IPS-NIHi11 (cell line): ENCODE results near the gene C5.

Experiments
- DNase-seq: peaks from one replicate; pipeline ENCODE4 v3.0.0; 2012; ENCODE audit warnings: mixed read lengths, low spot score

C5 gene

GRCh38 chr9:120941046-120941770 lies 108.9 kb downstream of the C5 start:
- DNase-seq = no peak

GRCh38 chr9:120940573-120940972 lies 109.5 kb downstream of the C5 start:
- no peak for DNase-seq

GRCh38 chr9:120938851-120939250 lies 111.2 kb downstream of the C5 start:
- no peak for DNase-seq

GRCh38 chr9:120937596-120937995 lies 112.5 kb downstream of the C5 start:
- DNase-seq = no peak

- no peak for DNase-seq
Observed at GRCh38 chr9:120937127-120937526, 112.9 kb downstream of the C5 start.

DNA sequence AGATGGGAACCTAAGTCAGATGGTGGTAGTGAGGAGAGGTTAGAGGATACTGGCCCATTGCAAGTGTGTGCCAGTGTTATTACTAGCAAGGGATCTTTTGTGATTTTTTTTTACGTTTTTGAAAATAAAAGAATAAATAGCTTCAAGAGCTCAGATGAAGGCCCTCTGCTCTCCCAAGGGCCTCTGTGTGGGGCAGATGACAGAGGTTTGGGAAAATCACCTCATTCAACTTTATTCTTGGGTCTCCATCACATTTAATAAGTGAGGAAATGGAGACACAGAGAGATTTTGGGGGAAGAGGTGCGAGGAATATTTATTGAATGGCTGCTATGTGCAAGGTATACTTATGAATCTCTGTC lies 113.3 kb downstream of the C5 start:
- DNase-seq = no peak

DNA sequence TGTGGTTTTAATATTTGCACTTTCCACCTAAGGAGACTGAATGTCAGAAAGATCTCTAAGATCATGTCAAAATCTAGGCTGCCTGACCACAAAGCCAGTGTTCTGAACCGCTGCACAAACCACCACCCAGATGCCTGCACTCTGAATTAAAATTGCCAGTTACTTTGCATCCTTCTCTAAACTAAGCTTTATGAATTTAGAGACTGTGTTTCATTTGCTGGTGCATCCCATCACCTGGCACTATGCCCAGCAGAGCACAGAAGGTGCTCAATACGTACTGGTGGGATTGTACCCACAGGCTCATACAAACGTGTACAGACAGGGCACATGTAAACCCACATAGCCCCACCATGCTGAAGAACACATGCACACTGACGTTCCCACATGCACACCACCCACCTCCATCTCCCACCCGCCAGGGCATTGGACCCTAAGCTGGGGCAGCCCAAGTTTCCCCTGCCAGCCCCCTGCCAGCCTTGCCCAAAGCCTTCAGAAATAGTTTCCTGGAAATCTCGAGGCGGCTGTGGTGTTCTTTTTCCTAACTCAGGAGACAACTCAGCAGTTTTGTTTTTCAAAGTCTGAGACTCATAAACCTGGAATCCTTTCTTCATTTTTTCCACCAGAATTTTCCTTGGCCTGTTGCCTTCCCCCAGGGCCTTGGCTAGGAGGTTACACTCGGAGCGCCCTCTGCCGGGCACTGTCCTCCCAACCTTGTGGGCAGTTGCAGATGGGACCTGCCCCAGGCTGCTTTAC lies 113.9 kb downstream of the C5 start:
- peak; percentile 91 for DNase-seq

DNA sequence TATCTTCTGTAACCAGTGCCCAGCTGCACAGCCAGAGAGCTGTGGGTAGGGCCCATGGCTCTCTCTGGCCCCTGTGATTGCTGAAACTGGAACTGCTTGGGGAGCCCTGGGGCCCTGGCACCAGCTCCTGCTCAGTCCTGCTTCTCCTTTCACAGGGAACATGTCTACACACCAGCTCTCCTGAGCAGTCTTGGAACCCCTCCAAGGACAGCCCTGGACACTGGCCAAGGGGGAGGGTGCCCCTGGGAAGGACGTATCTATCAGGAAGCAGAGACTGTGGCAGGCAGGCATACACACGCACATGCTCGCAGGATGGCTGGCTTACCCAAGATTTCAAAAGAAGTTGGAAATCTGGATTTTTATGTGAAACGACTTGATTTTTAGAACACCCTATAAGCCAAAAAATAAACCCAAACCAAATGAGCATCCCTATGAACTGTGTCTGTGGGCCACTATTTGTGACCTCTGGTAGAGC lies 114.7 kb downstream of the C5 start:
- DNase-seq = peak; percentile 38

- no peak for DNase-seq
Observed at GRCh38 chr9:120934281-120934680, 115.8 kb downstream of the C5 start.

DNA sequence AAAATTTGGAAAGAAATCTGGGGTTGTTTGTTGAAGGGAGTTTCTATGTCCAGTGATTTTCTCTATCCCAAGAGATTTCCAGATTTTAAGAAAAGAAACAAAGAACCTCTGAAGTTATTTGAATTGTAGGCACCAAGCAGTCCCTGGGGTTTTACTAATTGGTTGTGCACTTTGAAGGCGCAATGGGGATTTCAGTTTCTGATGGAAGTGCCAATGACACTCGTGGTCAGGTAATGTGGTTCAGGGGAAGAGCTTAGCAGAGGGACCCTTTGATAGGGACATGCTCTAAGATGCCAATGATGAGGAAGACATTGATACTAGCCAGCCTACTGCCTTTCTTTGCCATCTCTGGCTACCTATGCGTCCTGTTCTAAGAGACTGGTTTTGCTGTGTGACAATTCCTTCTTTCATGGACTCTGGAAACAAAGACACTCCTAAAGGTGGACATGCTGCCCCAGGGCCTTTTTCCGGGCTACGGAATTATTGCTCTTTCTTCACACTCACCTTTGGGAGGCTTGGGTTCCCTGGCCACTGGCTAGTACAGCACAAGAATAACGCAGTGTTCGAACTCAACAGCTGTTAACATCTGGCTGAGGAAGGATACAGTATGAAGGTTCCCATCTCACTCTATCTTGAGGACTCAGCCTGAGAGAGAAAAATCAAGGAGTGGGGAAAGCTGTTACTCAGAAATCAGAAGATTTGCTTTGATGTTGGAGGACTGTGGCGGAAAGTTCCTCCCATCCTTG lies 116.6 kb downstream of the C5 start:
- no peak for DNase-seq

DNA sequence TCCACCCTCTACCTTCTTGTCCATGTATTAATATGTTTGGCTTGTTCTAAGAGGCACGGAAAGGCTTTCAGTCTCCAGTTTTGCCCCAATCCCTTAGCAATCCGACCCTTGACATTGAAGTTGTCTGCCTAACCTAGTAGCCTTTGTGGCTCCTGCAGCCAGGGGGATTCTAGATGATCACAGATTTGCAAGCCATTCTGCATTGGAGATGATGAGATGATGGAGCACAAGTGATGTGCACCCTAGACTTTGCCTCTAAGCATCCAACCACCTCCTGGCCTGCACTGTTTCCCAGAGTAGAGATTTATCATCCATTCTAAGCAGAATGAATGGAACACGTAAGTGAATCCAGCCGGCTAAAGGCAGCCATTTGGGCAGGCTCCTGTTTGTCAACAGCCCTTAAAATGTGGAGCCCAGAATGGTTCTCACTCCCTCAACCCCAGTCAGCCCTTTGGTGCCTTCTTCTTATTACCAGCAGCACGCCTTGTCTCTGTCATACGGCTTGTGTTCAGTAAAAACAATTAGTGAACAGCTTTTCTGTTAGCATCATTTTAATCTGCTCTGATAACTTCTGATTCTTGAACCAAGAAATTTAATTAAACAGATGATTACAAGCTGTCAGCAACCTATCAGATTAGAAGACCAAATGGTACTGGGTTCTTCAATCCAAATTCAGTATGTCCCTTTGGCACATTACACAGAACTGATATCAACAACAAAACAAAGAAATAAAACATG lies 117.8 kb downstream of the C5 start:
- DNase-seq = no peak

DNA sequence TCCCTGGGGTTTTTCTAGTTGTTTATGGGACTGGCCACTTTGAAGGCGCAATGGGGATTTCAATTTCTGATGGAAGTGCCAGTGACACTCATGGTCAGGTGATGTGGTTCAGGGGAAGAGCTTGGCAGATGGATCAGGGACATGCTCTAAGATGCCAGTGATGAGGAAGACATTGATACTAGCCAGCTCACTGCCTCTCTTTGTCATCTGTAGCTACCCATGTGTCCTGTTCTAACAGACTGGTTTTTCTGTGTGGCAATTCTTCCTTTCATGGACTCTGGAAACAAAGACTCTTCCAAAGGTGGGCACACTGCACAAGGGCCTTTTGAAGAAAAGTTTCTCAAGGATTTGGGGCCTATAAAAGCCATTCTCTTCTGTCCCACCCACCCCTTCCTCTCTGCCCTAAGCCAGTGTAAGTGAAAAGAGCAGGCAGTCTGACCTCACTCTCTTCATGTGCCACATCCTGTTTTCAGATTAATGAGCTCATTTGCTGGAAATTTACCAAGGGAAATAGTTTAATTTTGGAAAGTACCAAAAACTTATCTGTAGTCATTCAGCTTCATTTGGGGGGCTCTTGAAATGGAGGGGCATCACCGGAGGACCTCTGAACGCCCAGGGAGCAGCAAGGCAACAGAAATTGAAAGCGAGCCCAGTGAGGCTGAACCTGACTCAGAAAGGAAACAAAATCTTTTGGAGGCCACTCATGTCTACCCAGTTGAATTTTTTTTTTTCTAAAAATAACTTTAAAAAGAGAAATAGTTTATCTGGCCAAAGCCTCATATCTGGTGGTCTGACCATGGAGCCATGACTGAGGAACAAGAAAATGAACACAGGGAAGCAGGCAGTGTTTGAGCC lies 118.6 kb downstream of the C5 start:
- DNase-seq = no peak

GRCh38 chr9:120929229-120929791 lies 120.8 kb downstream of the C5 start:
- no peak for DNase-seq

- DNase-seq = peak; percentile 95
Observed at GRCh38 chr9:120928483-120929228, 121.4 kb downstream of the C5 start.

DNA sequence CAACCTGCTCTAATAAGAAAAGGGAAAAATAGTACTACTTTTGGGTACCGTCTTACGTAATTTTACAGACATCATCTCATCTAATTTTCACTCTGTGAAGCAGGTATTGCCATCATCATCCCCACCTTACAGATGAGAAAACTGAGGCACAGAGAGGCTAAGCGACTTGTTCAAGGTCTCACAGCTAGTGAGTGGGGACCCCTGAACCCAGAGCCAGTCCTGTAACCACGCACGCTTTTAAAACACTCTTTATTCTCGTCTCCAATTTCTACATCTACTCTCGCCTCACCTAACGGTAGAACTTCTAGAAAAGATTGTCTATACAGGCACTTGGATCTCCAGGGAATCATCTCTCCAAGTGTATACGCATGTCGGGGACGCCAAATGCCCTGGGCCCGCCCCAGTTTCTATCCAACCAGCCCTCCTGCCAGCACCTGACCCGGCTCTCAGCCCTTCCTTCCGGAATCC lies 122.0 kb downstream of the C5 start:
- DNase-seq = peak; percentile 48

DNA sequence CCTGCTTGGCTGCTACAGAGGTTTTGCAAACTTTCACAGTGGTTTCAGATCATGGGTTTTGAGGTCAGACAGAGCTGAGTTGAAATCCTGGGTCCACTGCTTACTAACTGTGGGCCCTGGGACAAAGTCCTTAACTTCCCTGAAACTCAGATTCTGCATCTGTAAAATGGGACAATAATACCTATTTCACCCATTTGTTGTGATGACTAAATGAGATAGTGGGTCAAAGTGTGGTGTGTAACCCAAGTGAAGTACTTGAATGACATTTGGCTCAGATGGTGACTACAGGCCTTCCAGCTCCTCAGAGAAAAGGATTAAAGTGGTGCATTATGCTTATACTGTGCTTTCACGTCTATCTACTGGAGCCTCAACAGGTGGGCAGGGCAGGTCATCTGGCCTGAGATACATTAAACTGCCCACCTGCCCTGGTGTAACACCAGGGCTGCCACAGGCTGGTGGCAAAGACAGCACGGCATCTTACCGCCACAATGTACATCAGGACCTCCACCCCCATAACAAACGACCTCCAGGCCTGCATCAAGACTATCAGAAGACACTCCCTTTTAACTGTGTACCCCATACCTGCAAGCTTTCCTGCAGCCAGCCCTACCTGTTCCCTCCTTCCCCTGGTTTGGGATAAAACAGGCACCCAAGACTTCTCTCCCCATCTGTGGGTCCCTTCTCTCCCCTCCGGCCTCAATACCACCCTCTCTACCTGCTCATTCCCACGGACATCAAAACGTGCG lies 122.6 kb downstream of the C5 start:
- no peak for DNase-seq

GRCh38 chr9:120926397-120926928 lies 123.6 kb downstream of the C5 start, which contains the start of gene TRAF1:
TRAF1 (minus strand) TSS chr9:120926796; CDS start chr9:120926075, 721 bp downstream.
- DNase-seq = no peak

- no peak for DNase-seq
Observed at GRCh38 chr9:120925535-120926396, 124.3 kb downstream of the C5 start.
